A549 treated with RU486 at 1 μM for 4 hours (cell line): ENCODE results near the gene RNF146. TPM values are rescaled to one million over a fixed set of nuclear protein-coding genes. Genes with fewer than 3 reads are reported as not detected.

ENCODE experiments used
- total RNA-seq: library from RNA; stranded (reverse); fragments of 200-300 nt; extraction: Qiagen RNA extraction; gene quantifications from 5 replicates; pipeline ENCODE4 v1.2.3, GENCODE V29; 2022; ENCODE audit warnings: low read depth

RNF146 gene
- 7.1 to 10.3 TPM (median 9.6 TPM) in 5 replicates for total RNA-seq

DNA sequence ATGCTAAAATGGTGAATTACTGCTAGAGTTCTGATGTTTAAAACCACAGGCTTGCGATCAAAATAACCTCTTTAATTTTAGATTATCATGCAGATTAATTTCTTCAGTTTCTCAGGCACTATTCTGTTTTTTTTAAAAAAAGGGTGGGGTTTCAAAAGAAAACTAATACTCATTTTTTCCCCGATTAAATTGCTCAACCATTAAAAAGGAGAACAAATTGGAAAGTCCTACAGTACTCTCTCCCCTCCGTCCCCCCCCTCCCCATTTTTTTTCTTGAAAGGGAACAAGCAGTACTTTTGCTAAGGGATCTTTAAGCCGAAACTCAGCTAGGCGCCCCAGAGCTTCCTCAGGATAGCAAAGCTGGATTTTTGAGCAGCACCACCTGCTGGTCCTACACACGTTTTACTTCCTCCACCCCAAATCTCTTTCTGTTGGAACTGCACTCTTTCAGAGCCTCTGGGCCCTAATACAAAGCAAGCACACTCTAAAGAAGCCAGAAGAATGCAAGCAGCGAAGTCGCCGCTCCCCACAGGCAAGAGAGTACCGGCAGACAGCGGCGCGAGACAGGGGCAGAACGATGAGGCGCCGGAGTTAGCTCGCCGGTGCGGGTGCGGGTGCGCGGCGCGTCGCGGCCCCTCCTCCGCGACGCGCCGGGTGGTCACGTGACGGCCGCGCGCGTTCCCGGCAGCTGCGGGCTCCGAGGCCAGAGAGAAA lies at the start of gene RNF146:
TSS of gene RNF146 (plus strand) at position 687 of the 714 bp plus-strand sequence. CDS start 13,475 bp downstream, outside the sequence.

Other genes starting within 250 kb of the RNF146 start
- gene RSPO3, start 148.2 kb upstream of the RNF146 start, total RNA-seq, result 86.4 to 127 TPM (median 99.4 TPM) in 5 replicates
- 35.8 to 65.1 TPM (median 37.6 TPM) in 5 replicates for gene ECHDC1, start 76.7 kb downstream of the RNF146 start, total RNA-seq
- gene KIAA0408, start 192.5 kb downstream of the RNF146 start, total RNA-seq, result 5.3 to 8.3 TPM (median 5.9 TPM) in 5 replicates